H1 (cell line): Measurements from ENCODE around the gene ANXA1. TPM values are rescaled to one million over a fixed set of nuclear protein-coding genes. Genes with fewer than 3 reads are reported as not detected.

Experiments used
- CTCF ChIA-PET: fragments of 300-600 bp; sonication (Branson Sonifier 250); formaldehyde crosslinking; loops from one replicate; lab custom pipeline; 2021; ENCODE audit not compliant: partially characterized antibody; lab: Charles Lee
- POLR2A ChIA-PET: fragments of 300-600 bp; sonication (Branson Sonifier 250); formaldehyde crosslinking; loops from one replicate; lab custom pipeline; 2021; ENCODE audit warnings: inconsistent platforms; ENCODE audit not compliant: partially characterized antibody; lab: Charles Lee
- DNase-seq, 2 experiments: peaks; one replicate each; pipeline versions ENCODE4 v3.0.0 to v3.0.0-alpha.2; 2010 to 2022; ENCODE audit warnings: low spot score in 2 of 2, low read depth in 1 of 2, mixed read lengths in 1 of 2
- FAIRE-seq: peaks from 2 replicates; lab custom pipeline; 2011; peaks lifted over from hg19 to GRCh38; lab: Jason Lieb, UNC
- H2AFZ ChIP-seq: 2 replicates; pipeline ENCODE4 v1.8.1; 2012; ENCODE audit warnings: low read length, inconsistent platforms
- H2AK5ac ChIP-seq: 2 replicates; pipeline ENCODE4 v1.6.1; 2013; ENCODE audit warnings: low read depth, low read length
- H2BK120ac ChIP-seq: replicated peaks from 2 replicates; pipeline ENCODE3; 2013; ENCODE audit warnings: low read depth, low read length, inconsistent platforms
- H2BK12ac ChIP-seq: 2 replicates; pipeline ENCODE4 v1.6.1; 2013; ENCODE audit warnings: low read depth, low read length
- H2BK15ac ChIP-seq: 2 replicates; pipeline ENCODE4 v1.6.1; 2013; ENCODE audit warnings: low read length
- H2BK20ac ChIP-seq: 2 replicates; pipeline ENCODE4 v1.6.1; 2013; ENCODE audit warnings: low read length
- H2BK5ac ChIP-seq: 2 replicates; pipeline ENCODE4 v1.6.1; 2013; ENCODE audit warnings: low read depth, low read length
- H3K14ac ChIP-seq: 2 replicates; pipeline ENCODE4 v1.6.1; 2013; ENCODE audit warnings: inconsistent platforms; ENCODE audit not compliant: insufficient read length
- H3K18ac ChIP-seq: 2 replicates; pipeline ENCODE4 v1.6.1; 2013; ENCODE audit warnings: low read length; ENCODE audit errors: extremely low read depth
- H3K23ac ChIP-seq: 2 replicates; pipeline ENCODE4 v1.6.1; 2013; ENCODE audit warnings: inconsistent platforms; ENCODE audit not compliant: insufficient read length
- H3K23me2 ChIP-seq: 2 replicates; pipeline ENCODE4 v1.6.1; 2013; ENCODE audit warnings: low read depth, low read length
- H3K27ac ChIP-seq: 2 replicates; pipeline ENCODE4 v1.6.1; 2011; ENCODE audit warnings: low read depth, low read length, inconsistent platforms
- H3K27me3 ChIP-seq, 4 experiments: replicated peaks in 1 of 4; 1 replicate in 1 of 4; 2 replicates in 3 of 4; pipeline versions ENCODE4 v1.6.1 to v1.8.1; 2011 to 2013; ENCODE audit warnings: low read length in 3 of 4, mild to moderate bottlenecking in 3 of 4, inconsistent platforms in 2 of 4, mixed read lengths in 2 of 4, moderate library complexity in 1 of 4; ENCODE audit not compliant: control insufficient read depth in 3 of 4, insufficient read depth in 3 of 4; ENCODE audit errors: extremely low read depth in 1 of 4
- H3K36me3 ChIP-seq, 4 experiments: 2 replicates each; pipeline versions ENCODE4 v1.6.1 to v1.8.1; 2011 to 2013; ENCODE audit warnings: mild to moderate bottlenecking in 4 of 4, low read length in 3 of 4, moderate library complexity in 2 of 4, control low read depth in 1 of 4, inconsistent platforms in 1 of 4; ENCODE audit not compliant: insufficient read depth in 4 of 4, control insufficient read depth in 2 of 4
- H3K4ac ChIP-seq: replicated peaks from 2 replicates; pipeline ENCODE3; 2013; ENCODE audit warnings: low read length, low read depth, mixed read lengths, inconsistent platforms; ENCODE audit not compliant: insufficient read length
- H3K4me1 ChIP-seq, 4 experiments: replicated peaks in 1 of 4; 1 replicate in 1 of 4; 2 replicates in 3 of 4; pipeline versions ENCODE4 v1.6.1 to v1.8.1; 2011 to 2013; ENCODE audit warnings: low read length in 3 of 4, inconsistent platforms in 2 of 4, mixed read lengths in 1 of 4; ENCODE audit not compliant: insufficient read depth in 4 of 4, control insufficient read depth in 3 of 4
- H3K4me2 ChIP-seq, 2 experiments: 2 replicates each; pipeline versions ENCODE4 v1.6.1 to v1.8.1; 2011 to 2013; ENCODE audit warnings: low read depth in 2 of 2, low read length in 2 of 2, control low read depth in 1 of 2, inconsistent platforms in 1 of 2, mild to moderate bottlenecking in 1 of 2; ENCODE audit not compliant: insufficient read depth in 1 of 2
- H3K4me3 ChIP-seq, 4 experiments: fragments of 200-600, 300-600 bp in 1 of 4; sonication (generic), shearing (Covaris generic), sonication (Bioruptor Twin) in 1 of 4; 2 replicates each; pipeline versions ENCODE4 v1.5.1 to v1.8.1; 2011 to 2016; ENCODE audit warnings: low read length in 4 of 4, low read depth in 3 of 4, control low read depth in 2 of 4, inconsistent platforms in 2 of 4, mild to moderate bottlenecking in 2 of 4, mixed read lengths in 1 of 4, moderate library complexity in 1 of 4; ENCODE audit not compliant: insufficient read depth in 2 of 4; ENCODE audit errors: extremely low read depth in 1 of 4
- H3K56ac ChIP-seq: replicated peaks from 2 replicates; pipeline ENCODE3; 2013; ENCODE audit warnings: low read depth, mild to moderate bottlenecking, mixed read lengths, low read length, inconsistent platforms; ENCODE audit not compliant: insufficient read length
- H3K79me1 ChIP-seq: 2 replicates; pipeline ENCODE4 v1.6.1; 2013; ENCODE audit warnings: low read depth, low read length, control low read depth
- H3K79me2 ChIP-seq, 2 experiments: 2 replicates each; pipeline versions ENCODE4 v1.6.1 to v1.8.1; 2012 to 2013; ENCODE audit warnings: low read length in 2 of 2, mild to moderate bottlenecking in 2 of 2, inconsistent platforms in 1 of 2; ENCODE audit not compliant: insufficient read depth in 2 of 2, control insufficient read depth in 1 of 2
- H3K9ac ChIP-seq, 4 experiments: replicated peaks in 1 of 4; 1 replicate in 1 of 4; 2 replicates in 3 of 4; pipeline versions ENCODE4 v1.6.1 to v1.8.1; 2011 to 2013; ENCODE audit warnings: low read depth in 3 of 4, low read length in 3 of 4, control low read depth in 2 of 4, mild to moderate bottlenecking in 2 of 4, moderate library complexity in 2 of 4, inconsistent platforms in 1 of 4; ENCODE audit errors: extremely low read depth in 1 of 4
- H3K9me3 ChIP-seq, 2 experiments: 2 replicates each; pipeline versions ENCODE4 v1.6.1 to v1.8.1; 2012 to 2013; ENCODE audit warnings: mild to moderate bottlenecking in 2 of 2, moderate library complexity in 2 of 2, control low read depth in 1 of 2, inconsistent platforms in 1 of 2, low read depth in 1 of 2, low read length in 1 of 2, mixed read lengths in 1 of 2; ENCODE audit not compliant: insufficient read depth in 2 of 2
- H4K20me1 ChIP-seq, 2 experiments: replicated peaks in 1 of 2; 2 replicates each; pipeline versions ENCODE3 to v1.8.1; 2011 to 2013; ENCODE audit warnings: inconsistent platforms in 2 of 2, low read length in 2 of 2, mild to moderate bottlenecking in 1 of 2; ENCODE audit not compliant: insufficient read depth in 2 of 2, control insufficient read depth in 1 of 2
- H4K5ac ChIP-seq: 2 replicates; pipeline ENCODE4 v1.6.1; 2013; ENCODE audit warnings: low read length, low read depth, mixed read lengths, inconsistent platforms; ENCODE audit not compliant: insufficient read length
- H4K8ac ChIP-seq: 2 replicates; pipeline ENCODE4 v1.8.0; 2013; ENCODE audit warnings: mild to moderate bottlenecking, moderate library complexity, low read length, inconsistent platforms; ENCODE audit not compliant: insufficient read depth; ENCODE audit errors: extremely low read depth
- H4K91ac ChIP-seq: replicated peaks from 2 replicates; pipeline ENCODE3; 2013; ENCODE audit warnings: low read length, mixed read lengths, inconsistent platforms; ENCODE audit not compliant: insufficient read length
- RXRA ChIP-seq: IDR thresholded peaks from 2 replicates; pipeline ENCODE4 v1.6.1; 2011; ENCODE audit warnings: low read depth, mild to moderate bottlenecking, low read length, moderate library complexity; ENCODE audit not compliant: insufficient read depth
- TBP ChIP-seq: IDR thresholded peaks from 2 replicates; pipeline ENCODE4 v1.6.1; 2011; ENCODE audit warnings: low read depth, low read length, improper control_type of control experiment
- WGBS, 2 experiments: shearing (Covaris generic) in 1 of 2; methylation state at CpG; one replicate each; pipeline versions ENCODE4 v1.1.6 to v1.1.7; 2013 to 2015; ENCODE audit warnings: low lambda C conversion rate in 2 of 2, mixed read lengths in 2 of 2, inconsistent platforms in 1 of 2, low coverage in 1 of 2, missing lambda C conversion rate in 1 of 2; ENCODE audit not compliant: insufficient replicate concordance in 2 of 2, insufficient coverage in 1 of 2, insufficient read length in 1 of 2; ENCODE audit errors: extremely low coverage in 1 of 2, missing lambda C conversion rate in 1 of 2; 5-methylcytosine and 5-hydroxymethylcytosine counted together
- polyA plus RNA-seq, 7 experiments: library from polyadenylated mRNA; depleted of rRNA in 3 of 7; stranded (reverse) in 5 of 7; unstranded in 2 of 7; fragments of >200 nt in 5 of 7; fragments of 200-250 nt in 2 of 7; gene quantifications; 1 replicate in 5 of 7; 2 replicates in 1 of 7; 4 replicates in 1 of 7; pipeline versions ENCODE4 v1.2.1 to v1.2.3, GENCODE V29; 2011 to 2013; ENCODE audit warnings: missing spikeins in 2 of 7, mixed read lengths in 2 of 7
- total RNA-seq: library from RNA; stranded (reverse); fragmentation: NEBNext Ultra II Directional; extraction: Animal tissue kit (Norgen Biotek cat#: 25700); gene quantifications from 2 replicates; pipeline ENCODE4 v1.2.1, GENCODE V29; 2021

Gene ANXA1
- total and polyA plus RNA-seq, 2 of the 8 experiments (the other 6 are each of a cell fraction or from before 2014, with no cell fraction given), result 0.71 to 5.7 TPM

GRCh38 chr9:73180403-73180802, 28.7 kb downstream of the ANXA1 start:
- ChIA-PET POLR2A (no interaction called here), CTCF (interaction anchor here (1.0 to 1.8 kb wide), 4 partner anchors 22 to 74 kb away, joined by 3 to 5 read pairs (median 3); no protein-coding TSS in a partner anchor)
- Histone ChIP-seq H2AFZ (no peak overlapping the region), H4K20me1 (no peaks in the 10 kb centered on the region), H3K27ac (no peak overlapping the region), H4K8ac (no peak overlapping the region), H3K4me3 (no peak overlapping the region), H3K9ac (no peak overlapping the region), H2AK5ac (no peak overlapping the region), H4K91ac (no peak overlapping the region), H2BK5ac (no peak overlapping the region), H3K4ac (no peak overlapping the region), H3K14ac (no peak overlapping the region), H3K23ac (no peak overlapping the region), H3K79me1 (no peaks in the 10 kb centered on the region), H3K9me3 (no peaks in the 10 kb centered on the region), H2BK15ac (no peak overlapping the region), H3K56ac (no peak overlapping the region), H2BK12ac (no peak overlapping the region), H3K27me3 (no peaks in the 10 kb centered on the region), H3K36me3 (no peaks in the 10 kb centered on the region), H2BK20ac (no peak overlapping the region), H4K5ac (no peak overlapping the region), H3K23me2 (no peaks in the 10 kb centered on the region), H3K4me1 (no peaks in the 10 kb centered on the region), H3K4me2 (no peak overlapping the region), H3K79me2 (no peaks in the 10 kb centered on the region), H3K18ac (no peak overlapping the region), H2BK120ac (no peak overlapping the region)
- TF ChIP-seq TBP (no peak), RXRA (no peak)
- WGBS, 2 experiments, result 64% methylated on average over 1 of the region's 1 CpG; no CpG with 5 or more reads in 1 of the 2 experiments
- FAIRE-seq, result no peak
- no peak for DNase-seq
